Stimulated activated CD8-positive, alpha-beta memory T cell treated with anti-CD3 and anti-CD28 coated beads, Interleukin-4, amount 100 ng/mL, for 48 hours (primary cell): Measurements from ENCODE around the gene PPOX.

Experiments
- DNase-seq: peaks from one replicate; pipeline ENCODE4 v3.0.0-alpha.2; 2020

The PPOX gene

GRCh38 chr1:161199506-161200139 is 33.4 kb downstream of the PPOX start:
- no peak for DNase-seq

GRCh38 chr1:161200421-161200991 is 34.3 kb downstream of the PPOX start:
- peak; percentile 49 for DNase-seq

- no peak for DNase-seq
These were observed 35.0 kb downstream of the PPOX start for GRCh38 chr1:161200992-161201835.

DNA sequence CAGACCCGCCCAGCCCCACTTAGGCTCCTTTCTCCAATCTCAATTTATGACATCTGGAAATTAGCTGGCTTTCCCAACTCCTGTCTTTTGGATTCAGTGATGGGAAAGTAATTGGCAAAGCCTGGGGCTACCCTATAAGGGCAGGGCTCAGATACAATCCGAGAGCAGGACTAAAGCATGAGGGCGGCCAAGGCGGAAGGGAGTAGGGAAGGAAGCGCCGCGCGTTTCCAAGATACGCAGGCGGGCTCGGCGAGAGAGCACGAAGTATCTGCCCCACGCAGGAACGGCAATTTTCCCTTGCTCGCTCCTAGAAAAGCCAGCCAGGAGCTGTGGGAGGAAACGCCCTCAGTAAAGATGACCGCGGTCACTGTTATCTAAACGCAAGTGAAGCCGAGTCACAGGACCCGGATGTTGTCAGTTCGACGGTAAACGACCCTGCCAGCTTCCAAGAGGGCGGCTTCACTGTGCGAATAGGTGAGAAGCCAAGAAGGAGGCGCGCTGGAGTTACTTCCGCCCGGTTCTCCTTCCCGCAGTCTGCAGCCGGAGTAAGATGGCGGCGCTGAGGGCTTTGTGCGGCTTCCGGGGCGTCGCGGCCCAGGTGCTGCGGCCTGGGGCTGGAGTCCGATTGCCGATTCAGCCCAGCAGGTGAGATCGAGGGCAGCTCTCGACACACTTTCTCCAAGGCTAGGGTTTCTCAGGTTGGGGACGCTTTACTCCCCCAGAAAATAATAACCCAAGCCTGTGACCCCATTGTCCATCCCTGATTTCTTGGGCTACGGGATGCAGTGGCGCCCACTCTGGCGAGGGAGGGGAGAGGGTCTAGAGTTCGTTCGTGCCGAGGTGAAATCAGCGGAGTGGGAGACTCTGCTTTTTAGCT is 35.8 kb downstream of the PPOX start, which contains the start of gene NDUFS2:
Gene NDUFS2, plus strand, starts transcription at position 532 of the 877 bp plus-strand sequence. Its CDS starts 19 bp downstream, at position 551.
- peak; percentile 95 for DNase-seq

DNA sequence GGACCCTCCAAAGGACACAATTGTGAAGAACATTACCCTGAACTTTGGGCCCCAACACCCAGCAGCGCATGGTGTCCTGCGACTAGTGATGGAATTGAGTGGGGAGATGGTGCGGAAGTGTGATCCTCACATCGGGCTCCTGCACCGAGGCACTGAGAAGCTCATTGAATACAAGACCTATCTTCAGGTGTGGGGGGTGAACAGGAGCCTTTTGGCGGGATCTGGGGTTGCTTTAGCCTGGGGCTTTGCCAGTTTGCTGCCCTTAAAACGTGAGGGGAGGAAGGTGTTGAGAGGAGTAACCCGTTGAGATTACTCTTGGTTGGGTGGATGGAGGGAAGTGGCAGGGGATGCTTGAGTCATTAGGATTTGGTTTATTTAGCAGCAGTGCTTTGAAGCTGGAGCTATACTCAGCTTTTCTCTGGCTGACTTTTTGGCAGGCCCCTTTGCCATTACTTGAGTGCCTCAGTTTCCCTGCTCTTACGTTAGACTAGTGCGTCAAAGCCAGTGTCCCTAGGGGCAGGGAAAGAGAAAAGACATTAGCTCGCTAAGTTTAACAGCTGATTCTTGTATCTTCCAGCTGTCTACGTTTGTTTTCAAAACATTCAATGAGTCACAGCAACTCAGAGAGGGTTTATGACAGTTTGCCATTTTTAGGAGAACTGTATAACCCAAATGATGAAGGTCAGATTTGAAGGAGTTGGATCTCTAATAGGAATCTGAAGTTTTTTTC is 40.4 kb downstream of the PPOX start:
- DNase-seq, result no peak

GRCh38 chr1:161207173-161207572 is 40.9 kb downstream of the PPOX start:
- DNase-seq, result no peak

DNA sequence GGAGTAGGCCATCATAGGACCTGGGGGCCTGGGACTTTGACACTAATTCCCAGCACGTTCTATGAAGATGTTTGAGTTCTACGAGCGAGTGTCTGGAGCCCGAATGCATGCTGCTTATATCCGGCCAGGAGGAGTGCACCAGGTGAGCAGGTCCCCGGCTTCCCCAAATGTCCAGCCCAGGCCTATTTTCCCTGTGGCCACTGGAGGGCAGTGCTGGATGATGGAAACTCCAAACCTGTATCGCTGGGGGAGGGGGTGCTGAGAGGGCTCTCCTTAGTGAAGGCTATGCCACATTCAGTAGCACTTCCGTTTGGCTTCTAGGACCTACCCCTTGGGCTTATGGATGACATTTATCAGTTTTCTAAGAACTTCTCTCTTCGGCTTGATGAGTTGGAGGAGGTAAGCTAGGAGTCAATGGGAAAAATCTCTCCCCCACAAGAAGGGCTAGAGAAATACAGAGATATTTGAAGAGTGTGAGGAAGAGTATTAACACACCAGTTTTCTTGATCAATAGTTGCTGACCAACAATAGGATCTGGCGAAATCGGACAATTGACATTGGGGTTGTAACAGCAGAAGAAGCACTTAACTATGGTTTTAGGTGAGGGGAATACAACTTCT is 43.7 kb downstream of the PPOX start:
- peak; percentile 81 for DNase-seq

DNA sequence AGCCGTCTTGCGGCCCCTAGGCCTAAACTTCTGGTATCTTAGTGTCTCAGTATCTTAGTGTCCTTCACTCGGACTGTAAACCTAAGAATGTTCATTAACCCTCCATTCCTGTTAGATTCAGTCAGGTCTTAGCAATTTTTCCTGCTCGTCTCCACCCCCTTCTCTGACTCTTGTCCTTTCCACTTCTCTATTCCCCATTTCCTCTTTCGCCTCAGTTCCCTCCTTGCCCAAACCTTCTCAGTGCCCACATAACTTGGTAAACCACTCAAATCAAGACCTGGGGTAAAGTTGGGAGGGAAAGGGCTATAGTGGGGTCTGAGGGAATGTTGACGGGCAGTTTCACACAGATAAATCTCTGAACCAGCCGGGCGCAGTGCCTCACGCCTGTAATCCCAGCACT is 48.1 kb downstream of the PPOX start:
- no peak for DNase-seq

- DNase-seq, result no peak
These were observed 48.9 kb downstream of the PPOX start, which contains the start of gene FCER1G for GRCh38 chr1:161215076-161215475. TSS of gene FCER1G (plus strand) at chr1:161215295. CDS start at chr1:161215322, 27 bp downstream.

- DNase-seq, result no peak
These were observed 50.9 kb downstream of the PPOX start for GRCh38 chr1:161216945-161217712.

- DNase-seq, result no peak
These were observed 51.6 kb downstream of the PPOX start for GRCh38 chr1:161217831-161218230.

DNA sequence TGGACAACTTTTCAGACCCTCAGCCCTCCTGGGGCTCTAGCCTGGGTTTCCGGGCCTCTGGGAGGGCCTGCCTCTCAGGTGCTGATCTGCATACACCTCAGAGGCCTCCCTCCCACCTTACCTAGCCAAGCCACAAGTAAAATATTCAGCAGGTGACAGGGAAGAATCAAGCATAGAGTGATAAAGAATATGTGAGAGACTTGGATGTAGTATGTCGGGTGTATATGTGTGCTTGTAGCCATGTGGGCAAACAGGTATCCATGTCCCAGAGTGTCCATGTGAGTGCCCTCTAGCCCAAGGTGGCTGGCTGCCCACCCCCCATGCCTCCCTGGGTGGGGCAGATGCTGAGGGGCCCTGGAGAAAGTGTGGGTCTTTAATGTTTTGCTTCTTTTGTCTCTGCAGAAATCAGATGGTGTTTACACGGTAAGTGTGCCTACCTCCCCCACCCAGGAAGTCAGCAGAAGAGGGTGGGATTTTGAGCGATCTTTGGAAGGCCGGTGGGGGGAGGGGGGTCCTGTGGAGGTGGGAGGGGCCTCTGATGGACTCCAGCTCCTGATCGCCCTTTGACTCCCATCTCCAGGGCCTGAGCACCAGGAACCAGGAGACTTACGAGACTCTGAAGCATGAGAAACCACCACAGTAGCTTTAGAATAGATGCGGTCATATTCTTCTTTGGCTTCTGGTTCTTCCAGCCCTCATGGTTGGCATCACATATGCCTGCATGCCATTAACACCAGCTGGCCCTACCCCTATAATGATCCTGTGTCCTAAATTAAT is 52.3 kb downstream of the PPOX start:
- no peak for DNase-seq

- no peak for DNase-seq
These were observed 53.1 kb downstream of the PPOX start for GRCh38 chr1:161219078-161219892.

GRCh38 chr1:161220002-161220401 is 53.8 kb downstream of the PPOX start:
- DNase-seq, result no peak
